ENCODE measurements around the gene SORD. TPM values are rescaled to one million over a fixed set of nuclear protein-coding genes. Genes with fewer than 3 reads are reported as not detected.
"Not testable (repeated sequence)": the region's sequence is repeated elsewhere in the genome, so short reads cannot be mapped to it uniquely, and the experiment has no call there.

Gene SORD
- total RNA-seq, 1 donor from 2014 or later: 4.9 TPM

DNA sequence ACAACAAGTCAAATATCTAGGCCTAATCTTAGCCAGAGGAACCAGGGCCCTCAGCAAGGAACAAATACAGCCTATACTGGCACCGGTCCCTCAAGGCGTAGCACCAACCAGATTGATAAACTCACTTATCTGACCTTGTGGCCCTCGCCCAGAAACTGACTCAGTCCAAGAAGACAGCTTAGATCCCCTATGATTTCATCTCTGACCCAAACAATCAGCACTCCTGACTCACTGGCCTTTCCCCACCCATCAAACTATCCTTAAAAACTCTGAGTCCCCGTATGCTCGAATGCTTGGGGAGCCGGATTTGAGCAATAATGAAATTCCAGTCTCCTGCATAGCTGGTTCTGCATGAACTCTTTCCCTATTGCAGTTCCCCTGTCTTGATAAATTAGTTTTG is 1.6 kb upstream of the SORD start:
- no peak for DNase-seq (ENCODE audit: low spot score)
- intact Hi-C loops (cut with DNase I): no loop called here

- no peak for DNase-seq (ENCODE audit: low spot score)
- intact Hi-C loops (cut with DNase I): no loop called here
Measured at GRCh38 chr15:45023659-45024225, 747 bp downstream of the SORD start.

DNA sequence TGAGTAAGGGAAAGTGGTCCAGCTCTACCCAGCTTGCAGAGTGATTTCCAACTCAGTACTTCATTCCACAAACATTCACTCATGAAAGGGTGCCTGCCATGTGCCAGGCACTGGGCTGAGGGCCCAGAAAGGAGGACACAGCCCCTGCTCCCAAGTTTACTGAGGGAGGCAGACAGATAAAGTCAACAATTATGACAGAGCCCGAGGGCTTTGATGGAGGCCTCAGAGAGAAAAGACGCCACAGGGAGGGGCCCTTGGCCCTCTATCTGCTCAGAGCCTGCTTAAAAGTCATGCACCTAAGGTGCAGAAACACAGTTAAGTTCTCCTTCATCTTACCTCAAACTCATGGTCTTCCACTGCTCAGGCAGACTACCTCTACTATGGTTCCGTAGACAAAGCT is 1.7 kb downstream of the SORD start:
- intact Hi-C loops (cut with DNase I); DNase-seq (ENCODE audit: low spot score): not testable (repeated sequence)

DNA sequence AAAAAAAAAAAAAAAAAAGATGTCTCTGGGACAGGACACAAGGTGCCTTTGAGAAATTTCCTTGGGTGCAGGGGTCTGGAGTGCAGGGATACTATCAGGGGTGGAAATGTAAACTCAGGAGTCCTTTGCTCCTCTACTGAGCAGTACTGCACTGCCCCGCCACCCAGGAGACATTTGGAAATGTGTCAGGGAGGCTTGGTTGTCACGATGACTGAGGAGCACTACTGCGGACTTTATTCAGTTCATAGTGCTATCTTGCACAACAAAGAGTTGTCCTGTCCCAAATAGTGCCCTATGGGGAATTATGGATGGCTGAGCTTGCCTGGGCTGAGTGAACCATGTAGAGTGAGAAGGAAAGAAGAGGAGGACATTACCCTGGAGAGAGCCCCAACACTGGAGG is 2.6 kb downstream of the SORD start:
- DNase-seq (ENCODE audit: low spot score); intact Hi-C loops (cut with DNase I): not testable (repeated sequence)

GRCh38 chr15:45026651-45027190 is 3.7 kb downstream of the SORD start:
- intact Hi-C loops (cut with DNase I): no loop called here
- no peak for DNase-seq (ENCODE audit: low spot score)

GRCh38 chr15:45027220-45027619 is 4.2 kb downstream of the SORD start:
- intact Hi-C loops (cut with DNase I): no loop called here
- DNase-seq (ENCODE audit: low spot score): no peak

- intact Hi-C loops (cut with DNase I): no loop called here
- DNase-seq (ENCODE audit: low spot score): no peak
Measured at GRCh38 chr15:45030743-45031142, 7.7 kb downstream of the SORD start.

GRCh38 chr15:45031522-45032028 is 8.6 kb downstream of the SORD start:
- intact Hi-C loops (cut with DNase I): not testable (repeated sequence)

GRCh38 chr15:45032501-45032900 is 9.5 kb downstream of the SORD start:
- intact Hi-C loops (cut with DNase I); DNase-seq (ENCODE audit: low spot score): not testable (repeated sequence)

More at GRCh38 chr15:45031522-45032028, 8.6 kb downstream of the SORD start:
- DNase-seq (ENCODE audit: low spot score): not testable (repeated sequence)

DNA sequence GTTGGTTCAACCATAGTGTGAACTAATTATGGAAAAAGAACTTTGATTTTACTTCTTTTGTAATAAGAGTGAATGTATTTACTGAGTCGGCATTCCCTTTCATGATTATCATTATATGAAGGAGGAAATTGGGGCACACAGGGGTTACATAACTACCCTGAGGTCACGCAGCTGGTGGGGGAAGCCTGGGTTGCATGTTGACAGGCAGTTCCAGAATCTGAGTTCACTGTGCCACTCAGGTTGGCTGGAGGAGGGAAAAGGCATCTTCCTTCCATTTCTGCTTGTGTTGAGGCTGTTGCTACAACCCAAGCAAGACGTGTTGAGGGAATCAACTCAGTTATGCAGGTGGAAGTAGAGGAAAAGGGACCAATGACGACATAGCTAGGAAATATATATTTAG is 11.1 kb downstream of the SORD start:
- DNase-seq (ENCODE audit: low spot score); intact Hi-C loops (cut with DNase I): not testable (repeated sequence)

- intact Hi-C loops (cut with DNase I): loop anchor here (5.0 kb wide), 1 partner anchor 67 kb away; no protein-coding TSS in a partner anchor
- DNase-seq (ENCODE audit: low spot score): not testable (repeated sequence)
Measured at GRCh38 chr15:45034600-45035375, 11.8 kb downstream of the SORD start.

GRCh38 chr15:45036812-45037781 is 14.1 kb downstream of the SORD start:
- intact Hi-C loops (cut with DNase I): loop anchor here (5.0 kb wide), 1 partner anchor 70 kb away; no protein-coding TSS in a partner anchor
- DNase-seq (ENCODE audit: low spot score): peak; percentile 90

GRCh38 chr15:45037936-45038335 is 14.9 kb downstream of the SORD start:
- intact Hi-C loops (cut with DNase I): loop anchor here (5.0 kb wide), 1 partner anchor 71 kb away; no protein-coding TSS in a partner anchor
- no peak for DNase-seq (ENCODE audit: low spot score)

DNA sequence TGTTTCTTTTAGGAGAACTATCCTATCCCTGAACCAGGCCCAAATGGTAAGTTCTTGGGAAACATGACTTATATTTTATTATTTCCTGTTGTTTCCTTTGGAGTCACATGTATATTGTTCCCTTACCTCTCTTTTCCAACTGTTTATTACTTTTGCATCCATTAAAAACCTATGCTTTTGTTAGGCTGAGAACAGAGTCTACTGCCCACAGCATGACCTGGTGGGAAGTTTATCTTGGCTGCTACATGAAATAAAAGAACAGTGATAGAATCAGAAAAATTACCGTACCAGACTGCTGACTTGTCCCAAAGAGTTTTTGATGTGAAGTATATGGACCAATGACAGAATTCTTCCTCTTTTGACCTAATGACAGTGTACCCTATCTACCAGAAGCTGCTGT is 17.4 kb downstream of the SORD start:
- DNase-seq (ENCODE audit: low spot score); intact Hi-C loops (cut with DNase I): not testable (repeated sequence)

DNA sequence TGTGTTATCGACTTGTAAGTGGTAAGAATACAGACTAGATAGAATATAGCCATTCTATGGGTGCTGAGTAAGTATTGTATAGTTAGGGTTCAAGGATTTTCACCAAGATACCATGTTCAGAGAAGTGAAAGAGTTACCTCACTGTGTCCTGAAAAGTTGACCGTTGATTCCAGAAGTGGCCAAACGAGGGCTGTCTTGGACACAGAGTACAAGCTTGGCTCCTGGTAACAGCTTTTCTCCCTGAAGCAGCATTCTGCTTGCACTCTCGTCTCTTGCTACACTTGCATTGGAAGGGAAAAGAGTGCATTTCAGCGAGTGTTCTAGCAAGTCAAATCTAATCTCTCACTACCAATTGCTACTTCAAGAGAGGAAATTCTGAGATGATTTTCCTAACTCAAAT is 18.5 kb downstream of the SORD start:
- intact Hi-C loops (cut with DNase I); DNase-seq (ENCODE audit: low spot score): not testable (repeated sequence)

- DNase-seq (ENCODE audit: low spot score); intact Hi-C loops (cut with DNase I): not testable (repeated sequence)
Measured at GRCh38 chr15:45042859-45043258, 19.9 kb downstream of the SORD start.

DNA sequence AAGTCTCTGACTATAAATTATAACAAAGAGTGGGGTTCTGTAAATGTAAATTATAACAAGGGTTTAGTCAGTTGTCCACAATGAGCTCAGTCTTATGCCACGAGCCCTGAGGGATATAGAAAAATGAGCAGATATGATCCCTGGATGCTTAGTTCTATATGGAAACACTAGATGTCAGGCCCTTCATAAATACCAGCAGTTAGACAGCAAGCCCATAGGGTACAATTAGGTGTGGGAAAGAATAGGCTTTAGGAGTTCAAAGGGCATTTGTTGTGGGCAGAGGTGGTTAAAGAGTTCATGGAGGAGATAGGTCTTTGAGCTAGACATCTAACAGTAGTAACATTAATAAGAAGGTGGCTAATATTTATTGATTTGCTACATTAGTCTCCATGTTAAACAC is 21.3 kb downstream of the SORD start:
- intact Hi-C loops (cut with DNase I): not testable (repeated sequence)

GRCh38 chr15:45048449-45048793 is 25.4 kb downstream of the SORD start:
- intact Hi-C loops (cut with DNase I); DNase-seq (ENCODE audit: low spot score): not testable (repeated sequence)

More for the DNA sequence above, 21.3 kb downstream of the SORD start:
- not testable (repeated sequence) for DNase-seq (ENCODE audit: low spot score)

All from cardiac septum (tissue), 1 donor.